ENCODE results near the gene CPNE9. TPM values are rescaled to one million over a fixed set of nuclear protein-coding genes. Genes with fewer than 3 reads are reported as not detected.
A peak's percentile ranks its signal among the peaks of the same experiment; 100 is the strongest.

The CPNE9 gene
- total RNA-seq, 1 donor: not detected

GRCh38 chr3:9712415-9712814, 8.8 kb downstream of the CPNE9 start:
- no peak overlapping the region for H3K4me3 ChIP-seq (ENCODE audit: low read depth, low read length)
- no peak for TF ChIP-seq CTCF (IDR thresholded peaks at IDR 0.05; ENCODE audit: insufficient read depth, low read length)
- DNase-seq (ENCODE audit: low read depth): no peak

DNA sequence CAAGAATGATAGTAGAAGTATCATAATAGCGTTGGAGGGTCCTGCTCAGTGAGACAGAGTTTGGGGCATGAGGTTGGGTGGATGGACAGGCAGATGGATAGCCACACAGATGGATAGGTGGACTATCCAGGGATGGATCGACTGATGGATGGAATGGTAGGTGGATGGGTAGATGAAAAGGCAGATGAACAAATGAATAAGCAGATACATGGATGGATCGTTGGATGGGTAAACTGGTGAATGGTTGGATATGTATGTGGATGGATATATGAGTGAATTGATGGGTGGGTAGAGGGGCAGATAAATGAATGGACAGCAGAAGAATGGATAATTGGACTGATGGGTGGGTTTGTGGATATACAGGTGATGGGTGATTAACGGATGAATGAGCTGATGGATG, 9.5 kb downstream of the CPNE9 start:
- no peak for DNase-seq (ENCODE audit: low read depth)
- TF ChIP-seq CTCF (IDR thresholded peaks at IDR 0.05; ENCODE audit: insufficient read depth, low read length): no peak
- no peak overlapping the region for H3K4me3 ChIP-seq (ENCODE audit: low read depth, low read length)

GRCh38 chr3:9715136-9715535, 11.5 kb downstream of the CPNE9 start:
- H3K4me3 ChIP-seq (ENCODE audit: low read depth, low read length): no peak overlapping the region
- DNase-seq (ENCODE audit: low read depth): no peak
- no peak for TF ChIP-seq CTCF (IDR thresholded peaks at IDR 0.05; ENCODE audit: insufficient read depth, low read length)

DNA sequence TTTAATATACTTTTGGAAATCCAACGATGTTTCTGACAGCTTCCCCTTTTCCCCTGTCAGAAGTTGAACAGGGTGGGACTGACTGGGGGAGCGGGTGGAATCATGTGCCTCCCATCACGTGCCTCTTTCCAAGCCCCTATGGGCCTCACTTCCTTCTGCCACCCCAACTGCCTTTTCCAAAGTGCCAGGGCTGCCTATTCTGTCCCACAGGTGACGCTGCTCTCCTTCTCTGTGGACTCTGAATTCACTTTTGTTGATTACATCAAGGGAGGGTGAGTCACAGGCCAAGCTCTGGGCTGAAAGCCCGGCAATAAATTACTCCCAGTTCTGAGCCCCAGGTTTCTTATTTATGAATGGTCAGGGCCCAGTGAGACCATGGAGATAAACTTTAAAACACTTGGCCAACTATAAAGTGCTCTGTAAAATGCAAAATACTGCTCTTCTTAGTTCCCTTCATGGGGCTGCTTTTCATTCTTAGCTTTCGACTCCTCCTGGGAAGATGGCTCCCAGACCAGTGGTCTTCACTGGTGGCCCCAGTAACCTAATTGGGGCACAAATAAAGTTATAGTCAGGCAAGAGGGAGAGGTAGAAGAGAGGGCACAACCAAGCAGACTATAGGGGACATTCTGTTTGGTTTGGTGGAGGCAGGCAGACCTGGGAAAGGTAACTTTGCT, 12.3 kb downstream of the CPNE9 start:
- DNase-seq (ENCODE audit: low read depth): peak; percentile 96
- no peak overlapping the region for H3K4me3 ChIP-seq (ENCODE audit: low read depth, low read length)
- peak; percentile 98 for TF ChIP-seq CTCF (IDR thresholded peaks at IDR 0.05; ENCODE audit: insufficient read depth, low read length)

- TF ChIP-seq CTCF (IDR thresholded peaks at IDR 0.05; ENCODE audit: insufficient read depth, low read length): no peak
- no peak for DNase-seq (ENCODE audit: low read depth)
These were observed 13.3 kb downstream of the CPNE9 start for GRCh38 chr3:9716801-9717555.

DNA sequence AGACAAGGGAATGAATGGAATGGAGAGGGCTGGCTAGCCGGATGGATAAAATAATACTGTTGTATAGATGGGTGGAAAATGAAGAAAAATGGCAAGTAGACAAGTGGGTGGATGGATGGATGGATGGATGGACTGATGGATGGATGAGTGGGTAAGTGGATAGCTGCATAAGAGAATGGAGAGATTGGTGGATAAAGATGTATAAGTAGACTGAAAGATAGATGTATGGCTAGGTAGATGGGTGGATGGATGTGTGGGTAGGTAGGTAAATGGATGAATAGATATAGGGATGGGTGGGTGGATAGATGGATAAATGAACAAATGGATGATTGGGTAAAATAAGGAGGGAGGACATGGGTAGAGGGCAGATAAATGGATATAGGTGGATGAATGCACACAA, 13.9 kb downstream of the CPNE9 start:
- DNase-seq (ENCODE audit: low read depth): no peak
- no peak for TF ChIP-seq CTCF (IDR thresholded peaks at IDR 0.05; ENCODE audit: insufficient read depth, low read length)
- H3K4me3 ChIP-seq (ENCODE audit: low read depth, low read length): no peak overlapping the region

More at GRCh38 chr3:9716801-9717555, 13.3 kb downstream of the CPNE9 start:
- H3K4me3 ChIP-seq (ENCODE audit: low read depth, low read length): no peak overlapping the region

Data from fibroblast of the aortic adventitia (primary cell).